Vagina (tissue), 2 donors: ENCODE results near the gene ARHGAP21.

Source experiments
- CTCF ChIP-seq, 3 experiments: fragments of 450-650 bp in 2 of 3; fragments of 200-600 bp in 1 of 3; sonication (generic) in 1 of 3; IDR thresholded peaks; one replicate each; pipeline ENCODE4 v1.5.1; 2017 to 2019; ENCODE audit warnings: antibody characterized with exemption in 3 of 3, mild to moderate bottlenecking in 2 of 3, moderate library complexity in 2 of 3
- POLR2A ChIP-seq, 2 donors: fragments of 450-650 bp; IDR thresholded peaks; one replicate each; pipeline ENCODE4 v1.6.1; 2017; ENCODE audit warnings: antibody characterized with exemption in 2 of 2, mild to moderate bottlenecking in 2 of 2, moderate library complexity in 2 of 2
- POLR2AphosphoS5 ChIP-seq, 2 donors: sonication (generic); formaldehyde crosslinking; IDR thresholded peaks; one replicate each; pipeline ENCODE4 v1.9.0; 2017; ENCODE audit warnings: antibody characterized with exemption in 2 of 2, mild to moderate bottlenecking in 2 of 2, low read depth in 1 of 2; ENCODE audit not compliant: insufficient read depth in 1 of 2

GRCh38 chr10:24642921-24643678 is 80.6 kb downstream of the ARHGAP21 start:
- TF ChIP-seq CTCF (IDR thresholded peaks at IDR 0.05): peak; percentile 66 to 76 (median 69)
- TF ChIP-seq POLR2A (IDR thresholded peaks at IDR 0.05): no peak
- TF ChIP-seq POLR2AphosphoS5 (IDR thresholded peaks at IDR 0.05; ENCODE audit: insufficient read depth in 1 of 2, low read depth in 1 of 2): peak in 1 of 2 donors; percentile 72
